Muscle of back (tissue), 11 donors: ENCODE measurements around the gene GMPR2. TPM values are rescaled to one million over a fixed set of nuclear protein-coding genes. Genes with fewer than 3 reads are reported as not detected.

Experiments
- DNase-seq, 3 donors: peaks; one replicate each; pipeline versions ENCODE4 v3.0.0 to v3.0.0-alpha.2; 2013
- polyA plus RNA-seq, 10 donors: library from polyadenylated mRNA; unstranded; fragments of 120-200 nt; gene quantifications; one replicate each; pipeline ENCODE4 v1.2.1, GENCODE V29; 2013; ENCODE audit not compliant: insufficient read length in 10 of 10

Gene GMPR2
- polyA plus RNA-seq, 10 donors = 41.5 to 57.6 (median 50.7) TPM

- no peak for DNase-seq
Observed at GRCh38 chr14:24282736-24283135, 50.0 kb downstream of the GMPR2 start.

- DNase-seq = no peak
Observed at GRCh38 chr14:24283796-24284460, 51.2 kb downstream of the GMPR2 start.

GRCh38 chr14:24284501-24285035 lies 51.8 kb downstream of the GMPR2 start:
- DNase-seq = no peak

GRCh38 chr14:24285351-24285750 lies 52.6 kb downstream of the GMPR2 start:
- DNase-seq = no peak

- DNase-seq = no peak
Observed at GRCh38 chr14:24286996-24287395, 54.3 kb downstream of the GMPR2 start.

Other genes starting within 250 kb of the GMPR2 start
- 10 to 100 TPM in 8 of 10 donors, 1 to 10 TPM in 2; 8.4 to 17.3 (median 13.8) TPM for gene DHRS4L2, start 244.0 kb upstream of the GMPR2 start, polyA plus RNA-seq
- gene CARMIL3, start 180.9 kb upstream of the GMPR2 start, polyA plus RNA-seq = under 1 TPM; 0.09 to 0.50 (median 0.17) TPM
- under 1 TPM in 1 of 10 donors, not detected in 9; 0.07 TPM for gene CPNE6, start 161.4 kb upstream of the GMPR2 start, polyA plus RNA-seq
- gene PCK2, start 138.6 kb upstream of the GMPR2 start, polyA plus RNA-seq = 1 to 10 TPM; 2.8 to 6.0 (median 3.5) TPM
- 10 to 100 TPM; 35.0 to 45.0 (median 38.1) TPM for gene DCAF11, start 118.2 kb upstream of the GMPR2 start, polyA plus RNA-seq
- 1 to 10 TPM in 9 of 10 donors, under 1 TPM in 1; 0.98 to 1.6 (median 1.2) TPM for gene NRL, start 118.0 kb upstream of the GMPR2 start, polyA plus RNA-seq
- gene FITM1, start 102.3 kb upstream of the GMPR2 start, polyA plus RNA-seq = 100 to 1,000 TPM in 8 of 10 donors, 10 to 100 TPM in 2; 68.5 to 142 (median 118) TPM
- 100 to 1,000 TPM in 8 of 10 donors, 10 to 100 TPM in 2; 96.2 to 122 (median 112) TPM for gene PSME1, start 96.7 kb upstream of the GMPR2 start, polyA plus RNA-seq
- 10 to 100 TPM; 19.1 to 30.8 (median 26.9) TPM for gene EMC9, start 91.3 kb upstream of the GMPR2 start, polyA plus RNA-seq
- 10 to 100 TPM; 72.7 to 96.7 (median 84.4) TPM for gene PSME2, start 86.3 kb upstream of the GMPR2 start, polyA plus RNA-seq
- gene RNF31, start 85.4 kb upstream of the GMPR2 start, polyA plus RNA-seq = 10 to 100 TPM; 26.5 to 46.0 (median 33.1) TPM
- 10 to 100 TPM; 23.8 to 36.0 (median 28.2) TPM for gene IRF9, start 71.7 kb upstream of the GMPR2 start, polyA plus RNA-seq
- 10 to 100 TPM in 6 of 10 donors, 1 to 10 TPM in 4; 5.7 to 11.6 (median 10.7) TPM for gene REC8, start 60.8 kb upstream of the GMPR2 start, polyA plus RNA-seq
- 10 to 100 TPM; 21.5 to 31.8 (median 26.6) TPM for gene IPO4, start 44.1 kb upstream of the GMPR2 start, polyA plus RNA-seq
- 10 to 100 TPM; 11.2 to 25.1 (median 17.6) TPM for gene TM9SF1, start 37.5 kb upstream of the GMPR2 start, polyA plus RNA-seq
- 1 to 10 TPM; 1.8 to 8.7 (median 2.8) TPM for gene TSSK4, start 27.2 kb upstream of the GMPR2 start, polyA plus RNA-seq
- gene CHMP4A, start 19.4 kb upstream of the GMPR2 start, polyA plus RNA-seq = 10 to 100 TPM; 26.0 to 44.1 (median 34.5) TPM
- gene MDP1, start 16.9 kb upstream of the GMPR2 start, polyA plus RNA-seq = 10 to 100 TPM in 1 of 10 donors, 1 to 10 TPM in 9; 6.1 to 10.2 (median 8.0) TPM
- gene NEDD8, start 562 bp upstream of the GMPR2 start, polyA plus RNA-seq = 100 to 1,000 TPM; 168 to 226 (median 186) TPM
- gene TINF2, start 9.7 kb downstream of the GMPR2 start, polyA plus RNA-seq = 10 to 100 TPM; 33.5 to 43.0 (median 41.5) TPM
- 1 to 10 TPM in 7 of 10 donors, under 1 TPM in 3; 0.82 to 3.9 (median 1.3) TPM for gene TGM1, start 30.2 kb downstream of the GMPR2 start, polyA plus RNA-seq
- 10 to 100 TPM in 9 of 10 donors, 1 to 10 TPM in 1; 10.0 to 20.1 (median 13.3) TPM for gene RABGGTA, start 38.7 kb downstream of the GMPR2 start, polyA plus RNA-seq
- 10 to 100 TPM; 10.9 to 21.2 (median 17.0) TPM for gene DHRS1, start 66.9 kb downstream of the GMPR2 start, polyA plus RNA-seq
- gene NOP9, start 66.9 kb downstream of the GMPR2 start, polyA plus RNA-seq = 10 to 100 TPM; 18.6 to 24.6 (median 20.0) TPM
- 10 to 100 TPM in 7 of 10 donors, 1 to 10 TPM in 3; 8.3 to 15.5 (median 12.0) TPM for gene CIDEB, start 75.0 kb downstream of the GMPR2 start, polyA plus RNA-seq
- 1 to 10 TPM; 1.4 to 3.4 (median 2.7) TPM for gene LTB4R2, start 77.2 kb downstream of the GMPR2 start, polyA plus RNA-seq
- 1 to 10 TPM; 2.2 to 6.7 (median 3.6) TPM for gene LTB4R, start 78.6 kb downstream of the GMPR2 start, polyA plus RNA-seq
- 10 to 100 TPM in 6 of 10 donors, 1 to 10 TPM in 4; 8.5 to 23.7 (median 14.3) TPM for gene ADCY4, start 102.1 kb downstream of the GMPR2 start, polyA plus RNA-seq
- gene RIPK3, start 107.1 kb downstream of the GMPR2 start, polyA plus RNA-seq = 1 to 10 TPM in 8 of 10 donors, under 1 TPM in 2; 0.78 to 2.3 (median 1.8) TPM
- gene NFATC4, start 135.3 kb downstream of the GMPR2 start, polyA plus RNA-seq = 10 to 100 TPM; 34.0 to 69.3 (median 44.5) TPM
- gene NYNRIN, start 166.1 kb downstream of the GMPR2 start, polyA plus RNA-seq = 10 to 100 TPM; 23.9 to 40.6 (median 29.1) TPM
- gene CBLN3, start 196.7 kb downstream of the GMPR2 start, polyA plus RNA-seq = 1 to 10 TPM; 1.4 to 3.4 (median 2.0) TPM
- gene KHNYN, start 197.0 kb downstream of the GMPR2 start, polyA plus RNA-seq = 10 to 100 TPM; 29.0 to 41.0 (median 34.7) TPM
- 10 to 100 TPM; 36.4 to 55.6 (median 47.6) TPM for gene SDR39U1, start 209.8 kb downstream of the GMPR2 start, polyA plus RNA-seq